Smooth muscle cell (in vitro differentiated cells): ENCODE data around the gene OR52N2. TPM values are rescaled to one million over a fixed set of nuclear protein-coding genes. Genes with fewer than 3 reads are reported as not detected.

ENCODE experiments used
- DNase-seq: peaks from one replicate; lab custom pipeline; 2025; ENCODE audit not compliant: unreplicated experiment; lab: John Stamatoyannopoulos, UW
- H2AFZ ChIP-seq: fragments of 200-600 bp; sonication (generic); 2 replicates; pipeline ENCODE4 v1.6.0; 2016; ENCODE audit warnings: antibody characterized with exemption, low read depth, mild to moderate bottlenecking
- H3F3A ChIP-seq: fragments of 200-600 bp; sonication (generic); 2 replicates; pipeline ENCODE4 v1.6.0; 2017; ENCODE audit warnings: antibody characterized with exemption, low read depth
- H3K27ac ChIP-seq: fragments of 200-600 bp; sonication (generic); 2 replicates; pipeline ENCODE4 v1.5.1; 2016; ENCODE audit warnings: low read depth, mild to moderate bottlenecking
- H3K27me3 ChIP-seq: fragments of 200-600 bp; sonication (generic); 2 replicates; pipeline ENCODE4 v1.6.1; 2016; ENCODE audit warnings: low read depth, mild to moderate bottlenecking
- H3K36me3 ChIP-seq: fragments of 200-600 bp; sonication (generic); 2 replicates; pipeline ENCODE4 v1.5.1; 2016; ENCODE audit warnings: low read depth
- H3K4me1 ChIP-seq: fragments of 200-600 bp; sonication (generic); 2 replicates; pipeline ENCODE4 v1.5.1; 2016; ENCODE audit warnings: low read depth
- H3K4me2 ChIP-seq: fragments of 200-600 bp; sonication (generic); 2 replicates; pipeline ENCODE4 v1.6.0; 2016; ENCODE audit warnings: mild to moderate bottlenecking
- H3K4me3 ChIP-seq: fragments of 200-600 bp; sonication (generic); 2 replicates; pipeline ENCODE4 v1.5.1; 2016; ENCODE audit warnings: mild to moderate bottlenecking
- H3K79me2 ChIP-seq: fragments of 200-600 bp; sonication (generic); 2 replicates; pipeline ENCODE4 v1.6.0; 2016; ENCODE audit warnings: low read depth, mild to moderate bottlenecking
- H3K9ac ChIP-seq: fragments of 200-600 bp; sonication (generic); 2 replicates; pipeline ENCODE4 v1.6.0; 2016; ENCODE audit warnings: low read depth
- H3K9me3 ChIP-seq: fragments of 200-600 bp; sonication (generic); replicated peaks from 2 replicates; pipeline ENCODE4 v1.5.1; 2016; ENCODE audit warnings: low read depth
- H4K20me1 ChIP-seq: fragments of 200-600 bp; sonication (generic); 2 replicates; pipeline ENCODE4 v1.6.0; 2016; ENCODE audit warnings: low read depth
- WGBS: methylation state at CpG from one replicate; pipeline ENCODE4 v1.1.7; 2016; ENCODE audit warnings: low lambda C conversion rate; 5-methylcytosine and 5-hydroxymethylcytosine counted together
- polyA plus RNA-seq: library from polyadenylated mRNA; unstranded; fragments of >200 nt; fragmentation: Nextera tagmentation; extraction: Ambion mirVana; gene quantifications from 2 replicates; pipeline ENCODE4 v1.2.1, GENCODE V29; 2016
- total RNA-seq: library from RNA; depleted of rRNA; stranded (reverse); fragments of >200 nt; gene quantifications from 2 replicates; pipeline ENCODE4 v1.2.3, GENCODE V29; 2014
- TF ChIP-seq, protein P1 (sequence below): fragments of 200-600 bp; sonication (generic); IDR thresholded peaks from 2 replicates; pipeline ENCODE4 v1.5.1; 2017; ENCODE audit warnings: borderline replicate concordance, mild to moderate bottlenecking, antibody characterized with exemption; ENCODE audit not compliant: insufficient read depth, poor library complexity, severe bottlenecking

OR52N2 gene
- total and polyA plus RNA-seq, 2 experiments from 2014 or later = not detected

DNA sequence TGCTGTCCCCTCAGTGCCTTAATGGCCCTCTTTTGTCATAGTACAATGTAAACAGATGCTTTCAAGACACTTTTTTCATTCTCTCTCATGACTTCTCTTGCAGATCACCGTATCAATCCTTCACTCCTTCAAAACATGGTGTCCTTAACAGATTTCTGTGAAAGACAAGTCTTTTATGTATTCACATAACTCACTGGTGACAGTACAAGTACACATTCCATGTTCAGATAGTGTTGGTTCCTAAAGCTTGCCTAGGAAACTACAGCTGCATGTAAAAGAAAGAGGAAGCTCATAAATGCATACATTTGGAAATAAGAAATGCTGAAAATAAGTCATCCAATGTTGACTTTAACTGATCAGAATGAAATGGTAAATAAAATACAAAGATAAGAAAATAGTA lies 38.0 kb downstream of the OR52N2 start:
- Histone ChIP-seq H3K36me3 (no peaks in the 10 kb centered on the region), H3K4me3 (no peak overlapping the region), H3K27me3 (peaks cover 4% of the 10 kb centered on the region), H4K20me1 (no peaks in the 10 kb centered on the region), H3K9ac (no peak overlapping the region), H3K79me2 (no peaks in the 10 kb centered on the region), H3K4me1 (no peaks in the 10 kb centered on the region), H3F3A (no peaks in the 10 kb centered on the region), H3K27ac (no peak overlapping the region), H2AFZ (no peak overlapping the region), H3K9me3 (no peaks in the 10 kb centered on the region), H3K4me2 (no peak overlapping the region)
- TF ChIP-seq, protein P1, sequence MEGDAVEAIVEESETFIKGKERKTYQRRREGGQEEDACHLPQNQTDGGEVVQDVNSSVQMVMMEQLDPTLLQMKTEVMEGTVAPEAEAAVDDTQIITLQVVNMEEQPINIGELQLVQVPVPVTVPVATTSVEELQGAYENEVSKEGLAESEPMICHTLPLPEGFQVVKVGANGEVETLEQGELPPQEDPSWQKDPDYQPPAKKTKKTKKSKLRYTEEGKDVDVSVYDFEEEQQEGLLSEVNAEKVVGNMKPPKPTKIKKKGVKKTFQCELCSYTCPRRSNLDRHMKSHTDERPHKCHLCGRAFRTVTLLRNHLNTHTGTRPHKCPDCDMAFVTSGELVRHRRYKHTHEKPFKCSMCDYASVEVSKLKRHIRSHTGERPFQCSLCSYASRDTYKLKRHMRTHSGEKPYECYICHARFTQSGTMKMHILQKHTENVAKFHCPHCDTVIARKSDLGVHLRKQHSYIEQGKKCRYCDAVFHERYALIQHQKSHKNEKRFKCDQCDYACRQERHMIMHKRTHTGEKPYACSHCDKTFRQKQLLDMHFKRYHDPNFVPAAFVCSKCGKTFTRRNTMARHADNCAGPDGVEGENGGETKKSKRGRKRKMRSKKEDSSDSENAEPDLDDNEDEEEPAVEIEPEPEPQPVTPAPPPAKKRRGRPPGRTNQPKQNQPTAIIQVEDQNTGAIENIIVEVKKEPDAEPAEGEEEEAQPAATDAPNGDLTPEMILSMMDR = no peak
- no peak for DNase-seq
- 84% methylated on average over 1 of the region's 1 CpG for whole genome bisulfite sequencing

DNA sequence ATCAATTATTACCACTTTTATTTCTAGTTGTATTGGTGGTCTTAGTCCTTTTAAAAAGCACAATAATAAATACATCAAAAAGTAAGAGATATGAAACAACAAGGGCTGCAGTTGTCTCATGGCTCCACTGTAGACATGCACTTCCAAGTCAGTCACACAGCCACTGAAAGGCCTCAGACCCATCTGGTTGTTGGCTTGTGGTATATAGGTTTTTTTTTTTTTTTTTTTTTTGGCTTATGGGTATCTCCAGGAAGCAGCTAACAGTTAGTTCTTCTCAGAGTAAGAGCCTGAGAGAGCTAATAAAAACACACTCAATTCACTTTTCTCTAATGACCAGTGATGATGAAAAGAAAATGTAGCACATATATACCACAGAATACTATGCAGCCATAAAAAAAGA lies 39.0 kb downstream of the OR52N2 start:
- no peaks in the 10 kb centered on the region for H3K79me2 ChIP-seq
- H3K9me3 ChIP-seq = no peaks in the 10 kb centered on the region
- no peak overlapping the region for H3K4me3 ChIP-seq
- no peak overlapping the region for H2AFZ ChIP-seq
- H3K4me1 ChIP-seq = no peaks in the 10 kb centered on the region
- no peaks in the 10 kb centered on the region for H3K36me3 ChIP-seq
- no peak for DNase-seq
- H3K27ac ChIP-seq = no peak overlapping the region
- TF ChIP-seq, protein P1 = no peak
- no peak overlapping the region for H3K4me2 ChIP-seq
- H4K20me1 ChIP-seq = no peaks in the 10 kb centered on the region
- H3K9ac ChIP-seq = no peak overlapping the region
- H3F3A ChIP-seq = no peaks in the 10 kb centered on the region
- peaks cover 4% of the 10 kb centered on the region for H3K27me3 ChIP-seq

DNA sequence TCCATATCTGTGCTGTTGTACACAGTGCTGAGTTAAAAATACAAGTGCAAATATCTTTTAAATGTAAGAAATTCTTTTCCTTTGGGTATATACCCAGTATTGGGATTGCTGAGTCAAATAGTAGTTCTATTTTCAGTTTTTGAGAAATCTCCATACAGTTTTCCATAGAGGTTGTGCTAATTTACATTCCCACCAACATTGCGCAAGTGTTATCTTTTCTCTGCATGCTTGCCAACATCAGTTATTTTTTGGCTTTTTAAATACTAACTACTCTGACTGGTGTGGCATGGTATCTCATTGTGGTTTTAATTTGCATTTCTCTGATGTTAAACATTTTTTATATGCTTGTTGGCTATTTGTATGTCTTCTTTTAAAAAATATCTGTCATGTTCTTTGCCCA lies 42.3 kb downstream of the OR52N2 start:
- Histone ChIP-seq H3K27ac (no peak overlapping the region), H3K4me2 (no peak overlapping the region), H2AFZ (no peak overlapping the region), H3K4me1 (no peaks in the 10 kb centered on the region), H3K9ac (no peak overlapping the region), H3K9me3 (no peaks in the 10 kb centered on the region), H3K36me3 (no peaks in the 10 kb centered on the region), H3K27me3 (no peaks in the 10 kb centered on the region), H3K4me3 (no peak overlapping the region), H4K20me1 (no peaks in the 10 kb centered on the region), H3K79me2 (no peaks in the 10 kb centered on the region), H3F3A (no peaks in the 10 kb centered on the region)
- DNase-seq = no peak
- WGBS = 100% methylated on average over 1 of the region's 1 CpG
- TF ChIP-seq, protein P1 = no peak

DNA sequence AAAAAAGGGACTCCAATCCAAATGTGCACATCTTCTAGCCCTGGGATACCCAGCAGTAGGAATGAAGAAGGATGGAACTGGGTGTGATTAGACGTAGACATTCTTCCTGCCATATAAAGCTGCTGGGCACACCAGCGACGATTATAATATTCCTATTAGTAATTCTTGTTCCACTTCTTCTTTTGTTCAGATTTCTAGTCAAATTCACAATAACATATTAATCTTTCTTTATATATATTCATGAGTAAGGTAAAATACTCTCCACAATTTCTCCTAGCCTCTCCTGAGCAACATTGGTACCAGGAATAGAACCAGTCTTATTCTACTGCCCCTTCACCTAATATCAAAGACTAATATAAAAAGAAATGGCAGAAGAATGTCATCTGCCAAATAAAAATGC lies 48.9 kb downstream of the OR52N2 start, which contains the start of gene OR52E8:
Gene OR52E8 (minus strand): TSS at position 101 of the 400 bp plus-strand sequence. CDS start 0 bp downstream, at position 101.
- Histone ChIP-seq H3K9ac (no peak within 1 kb of the TSS), H3K4me3 (no peak within 1 kb of the TSS), H3K4me1 (no peaks in the 10 kb centered on the region), H3K4me2 (no peak within 1 kb of the TSS), H3K36me3 (no peaks in the 10 kb centered on the region), H2AFZ (no peak within 1 kb of the TSS), H3K27ac (no peak within 1 kb of the TSS), H4K20me1 (no peaks in the 10 kb centered on the region), H3K27me3 (no peaks in the 10 kb centered on the region), H3F3A (no peaks in the 10 kb centered on the region), H3K79me2 (no peaks in the 10 kb centered on the region), H3K9me3 (no peaks in the 10 kb centered on the region)
- TF ChIP-seq, protein P1 = no peak
- no peak for DNase-seq
- 88% methylated on average over 3 of the region's 3 CpGs for WGBS
